ENCODE results near the gene SPIRE1.

DNA sequence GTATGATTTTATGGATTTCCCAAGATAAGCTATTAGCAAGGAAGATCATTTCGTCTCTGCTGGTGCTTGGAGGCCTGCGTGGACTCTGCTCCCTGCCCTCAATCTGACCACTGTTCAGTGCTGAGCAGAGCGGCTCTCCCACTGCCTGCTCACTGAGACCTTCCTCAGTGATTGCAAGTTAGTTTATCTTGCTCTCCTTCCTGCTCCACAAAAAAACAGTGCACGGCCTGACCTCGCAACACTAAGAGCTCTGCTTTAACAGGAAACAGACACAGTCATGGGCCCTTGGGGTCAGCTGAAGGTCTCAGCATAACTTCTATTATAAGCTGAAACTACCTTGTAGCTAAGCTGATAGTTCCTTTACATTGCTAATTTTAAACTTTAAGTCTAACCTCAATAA, 197.0 kb downstream of the SPIRE1 start:
- TF ChIP-seq EP300 (conservative IDR thresholded peaks at IDR 0.05; ENCODE audit: poor library complexity, severe bottlenecking) = no peak
- TF ChIP-seq CTCF (IDR thresholded peaks at IDR 0.05; ENCODE audit: poor library complexity, severe bottlenecking) = no peak
- TF ChIP-seq POLR2AphosphoS5 (IDR thresholded peaks at IDR 0.05) = no peak
- no peak for TF ChIP-seq RAD21 (conservative IDR thresholded peaks at IDR 0.05)
- TF ChIP-seq EZH2 (IDR thresholded peaks at IDR 0.05; ENCODE audit: borderline replicate concordance, insufficient read depth, low read length, poor library complexity, severe bottlenecking) = no peak
- TF ChIP-seq MXI1 (conservative IDR thresholded peaks at IDR 0.05; ENCODE audit: poor library complexity, severe bottlenecking) = no peak
- no peak for TF ChIP-seq SMC3 (conservative IDR thresholded peaks at IDR 0.05; ENCODE audit: poor library complexity)
- no peak for TF ChIP-seq TAF1 (IDR thresholded peaks at IDR 0.05; ENCODE audit: low read depth)
- no peak for TF ChIP-seq REST (IDR thresholded peaks at IDR 0.05; ENCODE audit: borderline replicate concordance)

Data from neural cell (in vitro differentiated cells).